ENCODE data around the gene SP9. TPM values are rescaled to one million over a fixed set of nuclear protein-coding genes. Genes with fewer than 3 reads are reported as not detected.

SP9 gene
- total and polyA plus RNA-seq, 9 of the 15 experiments (the other 6 are each of a cell fraction or from before 2014, with no cell fraction given), result 0.04 to 0.23 (median 0.11) TPM; not detected in 3

GRCh38 chr2:174325373-174326160 is 9.2 kb upstream of the SP9 start (continued):
- TF ChIP-seq CTCFL (IDR thresholded peaks at IDR 0.05; ENCODE audit: borderline replicate concordance, insufficient read depth, low read depth, low read length, poor library complexity, severe bottlenecking) (no peak), NONO (IDR thresholded peaks at IDR 0.05; ENCODE audit: low read depth in 2 of 2, low read length in 1 of 2) (no peak), TFAP4 (CRISPR knock-in tag; IDR thresholded peaks at IDR 0.05; ENCODE audit: borderline replicate concordance) (no peak), HDGF (IDR thresholded peaks at IDR 0.05) (no peak), E2F4 (CRISPR knock-in tag; IDR thresholded peaks at IDR 0.05; ENCODE audit: low read depth) (no peak), BCLAF1 (IDR thresholded peaks at IDR 0.05; ENCODE audit: borderline replicate concordance in 1 of 2, control insufficient read depth in 1 of 2, low read depth in 2 of 2, low read length in 1 of 2) (no peak), DLX4 (CRISPR knock-in tag; IDR thresholded peaks at IDR 0.05) (no peak), ADNP (tag; IDR thresholded peaks at IDR 0.05) (no peak), SNAPC5 (CRISPR knock-in tag; IDR thresholded peaks at IDR 0.05) (no peak), ZSCAN29 (IDR thresholded peaks at IDR 0.05) (peak; percentile 30; the same call in 1 of the 2 replicates), SIRT6 (IDR thresholded peaks at IDR 0.05; ENCODE audit: low read depth, low read length) (no peak), CHD2 (IDR thresholded peaks at IDR 0.05; ENCODE audit: low read depth, low read length) (peak; percentile 90), ARNT (IDR thresholded peaks at IDR 0.05) (no peak; a peak in 1 of 4 replicates), BRF1 (IDR thresholded peaks at IDR 0.05; ENCODE audit: borderline replicate concordance, extremely low read depth, insufficient read length) (no peak), ZFP91 (CRISPR knock-in tag; IDR thresholded peaks at IDR 0.05) (no peak)
